GM18502 (cell line): ENCODE results near the gene IER5L.
"Not testable (repeated sequence)": the region's sequence is repeated elsewhere in the genome, so short reads cannot be mapped to it uniquely, and the experiment has no call there.

Experiments
- ATAC-seq: cut with Tn5 transposase; IDR thresholded peaks from one replicate; pipeline ENCODE4 v1.9.1; 2021; ENCODE audit warnings: mild to moderate bottlenecking; ENCODE audit not compliant: unreplicated experiment, poor library complexity

The IER5L gene

DNA sequence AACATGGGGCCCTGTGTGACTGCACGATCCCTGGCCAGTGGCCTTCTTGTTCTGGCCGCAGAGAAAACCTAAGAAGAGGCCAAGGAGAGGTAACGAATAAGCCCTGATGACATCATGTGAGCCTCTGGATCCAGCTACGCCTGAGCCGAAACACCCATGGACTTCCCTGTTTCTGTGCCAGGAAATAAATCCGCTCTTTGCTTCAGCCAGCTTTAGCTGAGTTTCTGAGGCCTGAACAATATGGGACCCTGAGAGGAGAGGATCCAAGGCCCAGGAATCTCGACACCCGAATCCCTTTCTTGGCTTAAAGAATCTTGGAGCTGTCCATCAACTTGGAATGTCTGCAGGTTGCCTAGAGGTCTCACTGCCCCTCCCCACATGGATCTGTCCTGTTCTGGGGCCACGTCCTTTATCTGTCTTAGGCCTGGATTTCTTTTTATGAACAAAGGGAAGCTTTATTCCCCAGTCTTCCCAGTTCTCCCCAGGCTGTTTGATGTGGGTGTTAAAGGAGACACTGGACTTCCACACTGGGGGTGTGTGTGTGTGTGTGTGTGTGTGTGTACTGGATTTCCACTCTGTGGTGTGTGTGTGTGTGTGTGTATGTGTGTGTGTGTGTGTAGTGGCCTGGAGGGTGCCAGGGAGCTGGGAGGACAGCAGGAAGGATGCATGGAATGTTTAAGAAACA, 13.7 kb downstream of the IER5L start:
- ATAC-seq, result no peak

DNA sequence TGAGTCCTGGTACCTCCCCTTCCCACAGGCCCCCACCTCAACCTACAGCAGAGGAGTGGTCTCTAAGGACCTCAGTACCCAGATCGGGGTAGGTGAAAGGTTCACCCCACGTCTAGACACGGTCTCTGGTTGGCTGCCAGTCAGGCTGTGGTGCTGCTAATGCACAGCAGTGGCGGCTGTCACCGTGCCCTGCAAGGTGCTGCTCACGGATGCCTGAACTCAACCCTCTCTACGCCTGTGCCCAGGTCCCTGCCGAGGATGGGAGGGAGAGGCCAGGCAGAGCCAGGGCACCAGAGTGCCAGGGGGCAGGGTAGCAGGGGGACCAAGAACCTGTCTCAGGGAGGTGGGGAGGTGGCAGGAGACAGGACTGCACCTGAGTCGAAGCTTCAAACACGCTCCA, 14.3 kb downstream of the IER5L start:
- ATAC-seq, result no peak

DNA sequence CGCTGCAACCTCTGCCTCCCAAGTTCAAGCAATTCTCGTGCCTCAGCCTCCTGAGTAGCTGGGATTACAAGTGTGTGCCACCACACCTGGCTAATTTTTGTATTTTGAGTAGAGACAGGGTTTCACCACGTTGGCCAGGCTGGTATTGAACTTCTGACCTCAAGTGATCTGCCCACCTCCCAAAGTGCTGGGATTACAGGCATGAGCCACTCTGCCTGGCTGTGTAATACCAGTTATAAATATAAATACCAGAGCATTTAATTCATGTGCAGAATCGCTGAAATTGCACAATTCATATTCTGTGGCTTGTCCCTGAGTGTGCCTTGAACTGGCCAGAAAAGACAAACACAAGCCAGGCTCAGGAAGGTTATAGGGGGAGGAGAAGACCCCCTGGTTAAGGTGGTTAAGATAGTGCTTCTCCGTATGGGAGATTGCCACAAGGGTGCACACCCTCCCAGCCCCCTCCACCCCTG, 14.8 kb downstream of the IER5L start:
- not testable (repeated sequence) for ATAC-seq

DNA sequence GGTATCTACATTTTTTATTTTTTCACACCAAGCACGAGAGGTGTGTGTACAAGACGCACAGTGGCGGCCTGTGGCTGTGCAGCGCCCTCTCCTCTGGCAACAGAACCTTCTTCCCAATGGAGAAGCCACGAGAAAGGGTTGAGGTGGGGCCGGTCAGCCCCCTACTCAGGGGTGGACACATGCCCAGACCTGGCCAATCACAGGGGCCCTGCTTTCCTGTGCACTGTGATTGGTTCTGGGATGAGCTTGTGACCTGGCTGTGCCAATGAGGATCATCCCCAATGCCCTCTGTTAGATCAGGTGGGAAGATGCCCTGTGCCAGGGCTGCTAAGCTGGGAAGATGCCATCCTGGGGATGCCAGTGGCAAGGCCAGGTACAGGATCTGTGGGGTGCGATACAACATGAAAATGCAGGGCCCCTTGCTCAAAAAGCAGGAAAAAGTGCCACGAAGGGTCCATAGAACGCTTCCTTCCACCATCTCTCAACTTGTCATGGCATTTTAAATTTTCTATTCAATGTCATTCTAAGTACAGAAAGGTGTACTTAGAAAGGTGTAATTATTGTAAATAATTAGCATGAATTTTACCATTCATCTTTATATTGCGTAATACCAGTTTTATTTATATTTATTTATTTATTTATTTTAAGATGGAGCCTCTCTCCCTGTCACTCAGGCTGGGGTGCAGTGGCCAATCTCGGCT, 15.4 kb downstream of the IER5L start:
- no peak for ATAC-seq

DNA sequence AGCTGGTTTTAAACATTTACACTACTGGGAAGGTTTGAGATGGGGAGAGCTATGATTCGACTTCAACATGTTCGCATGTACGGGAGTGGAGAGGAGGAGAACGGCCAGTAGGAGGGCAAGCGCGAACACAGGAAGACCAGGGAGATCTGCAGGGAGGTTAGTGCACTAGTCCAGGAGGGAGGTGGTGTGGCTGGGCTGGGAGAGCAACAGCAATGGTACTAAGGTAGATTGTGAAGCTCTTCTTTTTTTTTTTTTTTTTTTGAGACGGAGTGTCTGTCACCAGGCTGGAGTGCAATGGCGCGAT, 16.6 kb downstream of the IER5L start:
- ATAC-seq, result no peak

DNA sequence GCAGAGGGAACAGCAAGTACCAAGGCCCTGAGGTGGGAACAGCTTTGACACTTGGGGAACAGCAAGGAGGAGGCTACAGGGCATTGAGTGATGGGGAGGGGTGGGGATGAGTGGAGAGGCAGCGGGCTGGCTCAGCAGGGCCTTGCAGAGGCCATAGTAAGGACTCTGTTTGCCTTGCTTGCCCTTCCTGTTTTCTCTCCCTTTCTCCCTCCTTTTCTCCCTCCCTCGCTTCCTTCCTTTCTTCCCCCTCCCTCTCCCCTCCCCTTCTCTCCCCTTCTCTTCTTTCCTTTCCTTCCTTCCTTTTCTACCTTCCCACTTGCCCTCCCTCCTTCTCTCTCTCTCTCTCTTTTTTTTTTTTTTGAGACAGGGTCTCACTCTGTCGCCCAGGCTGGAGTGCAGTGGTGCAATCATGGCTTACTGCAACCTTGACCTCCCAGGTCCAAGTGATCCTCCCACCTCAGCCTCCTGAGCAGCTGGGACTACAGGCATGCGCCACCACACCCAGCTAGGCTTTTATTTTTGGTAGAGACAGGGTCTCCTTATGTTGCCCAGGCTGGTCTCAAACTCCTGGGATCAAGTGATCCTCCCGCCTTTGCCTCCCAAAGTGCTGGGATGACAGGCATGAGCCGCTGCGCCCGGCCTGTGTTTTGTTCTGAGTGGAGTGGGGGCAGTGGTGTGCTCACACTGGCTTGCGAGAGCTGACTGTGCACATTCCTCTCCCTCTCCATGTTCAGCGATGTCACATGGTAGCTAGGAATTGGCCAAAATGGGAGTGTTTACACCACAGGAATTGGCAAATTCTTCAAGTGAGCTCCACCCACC, 17.1 kb downstream of the IER5L start:
- ATAC-seq, result no peak

DNA sequence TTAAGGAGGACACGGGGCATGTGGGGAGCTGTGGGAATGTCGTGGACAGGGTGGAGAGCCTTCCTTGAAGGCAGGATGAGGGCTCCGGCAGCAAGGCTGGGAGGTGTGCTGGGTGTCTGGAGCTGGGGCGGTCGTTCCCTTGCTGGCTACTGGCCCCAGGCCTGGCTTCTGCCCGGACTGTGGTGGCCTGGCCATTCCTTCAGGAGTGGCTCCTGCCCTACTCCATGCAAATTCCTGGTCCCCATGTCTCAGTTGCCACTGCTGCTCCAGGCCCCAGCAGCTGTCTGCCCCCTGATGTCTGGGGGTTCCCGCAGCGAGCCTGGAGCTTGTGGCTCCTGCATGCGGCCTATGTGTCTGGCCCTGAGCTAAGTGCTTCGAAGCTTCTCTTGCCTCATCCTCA, 21.9 kb downstream of the IER5L start:
- ATAC-seq, result no peak

DNA sequence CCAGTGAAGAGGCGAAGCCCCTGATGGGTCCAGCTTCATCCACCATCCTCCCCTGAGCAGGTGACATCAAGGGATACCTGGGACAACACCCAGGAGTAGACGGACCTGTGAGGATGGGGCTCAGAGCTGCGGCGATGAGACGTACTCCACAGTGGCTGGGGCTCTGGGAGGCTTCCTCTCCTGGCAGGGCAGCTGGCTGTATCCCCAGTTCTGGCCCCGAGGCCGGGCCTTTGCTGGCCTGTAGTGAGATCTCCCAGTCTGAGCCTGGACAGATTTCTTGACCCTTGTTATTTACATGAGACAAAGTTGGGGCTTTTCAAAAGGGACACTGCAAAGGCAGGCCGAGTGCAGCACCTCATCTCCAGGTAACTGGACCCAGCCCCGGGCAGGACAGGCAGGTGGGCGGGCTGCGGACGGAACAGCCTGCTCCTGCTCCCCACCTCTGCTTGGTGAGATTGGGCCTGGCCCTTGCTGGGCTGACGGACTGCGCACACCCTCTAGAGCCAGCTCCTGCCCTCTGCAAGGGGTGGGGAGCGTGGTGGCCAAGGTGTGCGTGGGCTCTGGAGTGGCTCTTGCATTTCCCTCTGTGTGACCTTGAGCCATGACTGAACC, 23.1 kb downstream of the IER5L start:
- ATAC-seq, result no peak

DNA sequence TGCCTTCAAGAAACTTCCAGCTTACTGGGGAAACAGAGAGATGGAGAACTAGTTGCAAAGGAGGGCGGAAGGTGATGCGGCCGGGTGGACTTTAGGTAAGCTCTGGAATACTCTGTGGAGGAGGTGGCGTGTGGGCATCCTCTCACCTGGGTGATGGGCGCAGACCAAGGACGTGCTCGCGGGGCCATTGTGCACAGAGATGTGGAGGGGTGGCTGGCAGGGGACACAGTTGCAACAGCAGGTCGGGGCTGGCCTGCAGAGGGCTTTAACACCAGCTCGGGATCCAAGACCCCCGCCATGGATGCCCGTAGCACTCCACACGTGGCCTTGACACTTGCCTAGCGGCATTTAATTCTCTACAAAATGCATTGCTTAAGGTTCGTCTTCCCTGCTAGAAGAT, 26.6 kb downstream of the IER5L start:
- ATAC-seq, result no peak

DNA sequence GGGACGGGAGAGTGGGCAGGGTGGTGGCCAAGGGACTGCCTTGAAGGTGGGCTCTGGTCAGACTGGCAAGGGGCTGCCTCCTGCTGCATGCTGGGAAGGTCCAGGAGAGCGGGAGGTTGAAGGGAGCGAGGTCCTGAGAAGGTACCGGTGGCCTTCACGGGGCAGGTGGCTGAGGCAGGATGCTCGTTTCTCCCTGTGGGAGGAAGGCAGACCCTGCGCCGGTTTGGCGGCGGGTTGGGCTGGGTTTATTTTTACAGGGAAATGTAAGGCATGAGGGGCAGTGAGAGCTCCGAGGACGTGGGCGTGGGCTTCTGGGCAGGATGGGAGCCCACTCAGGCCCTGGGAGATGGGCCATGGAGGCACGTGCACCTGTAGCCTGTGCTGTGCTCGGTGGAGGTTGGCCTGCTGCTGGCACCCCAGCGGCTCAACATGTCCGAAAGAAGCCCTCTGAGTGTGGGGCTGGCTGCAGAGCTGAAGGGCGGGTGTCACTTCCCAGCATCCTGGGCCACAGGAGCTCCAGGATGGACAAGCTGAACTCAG, 27.3 kb downstream of the IER5L start:
- ATAC-seq, result no peak

DNA sequence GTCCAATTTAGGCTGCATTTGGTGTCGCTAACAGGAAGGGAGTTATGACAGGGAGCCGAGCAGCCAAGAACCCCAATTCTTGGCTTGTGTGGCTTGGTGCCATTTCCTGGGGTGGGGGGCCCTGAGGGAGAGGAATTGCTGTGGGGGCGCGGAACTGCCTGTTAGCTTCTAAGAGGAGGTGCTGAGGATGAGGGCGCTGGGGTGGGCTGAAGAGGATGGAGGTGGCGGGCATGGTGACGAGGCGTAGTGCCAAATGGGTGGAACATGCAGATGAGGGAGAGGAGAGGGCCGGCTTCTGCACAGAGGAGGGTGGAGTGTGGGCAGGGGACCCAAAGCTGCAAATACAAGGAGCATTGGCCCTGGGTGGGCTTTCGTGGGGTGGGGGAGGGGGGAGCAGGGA, 27.9 kb downstream of the IER5L start:
- no peak for ATAC-seq

DNA sequence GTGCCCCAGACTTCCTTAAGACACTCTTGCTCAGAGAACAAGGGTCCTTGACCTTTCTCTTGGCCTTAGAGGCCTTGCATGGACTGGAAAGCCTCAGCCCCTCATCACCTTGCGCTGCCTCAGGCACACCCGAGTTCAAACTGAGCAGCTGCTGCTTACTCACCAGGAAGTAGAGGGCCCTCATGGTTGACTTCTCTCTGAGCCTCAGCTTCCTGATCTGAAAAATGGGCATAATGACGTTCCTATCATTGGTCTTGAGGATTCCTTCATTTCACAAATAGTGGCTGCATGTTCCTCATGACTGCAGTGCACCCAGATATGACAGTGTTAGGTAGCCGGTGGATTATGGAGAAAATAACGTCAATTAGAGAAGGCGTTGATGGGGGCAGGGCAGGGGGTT, 28.6 kb downstream of the IER5L start:
- no peak for ATAC-seq

DNA sequence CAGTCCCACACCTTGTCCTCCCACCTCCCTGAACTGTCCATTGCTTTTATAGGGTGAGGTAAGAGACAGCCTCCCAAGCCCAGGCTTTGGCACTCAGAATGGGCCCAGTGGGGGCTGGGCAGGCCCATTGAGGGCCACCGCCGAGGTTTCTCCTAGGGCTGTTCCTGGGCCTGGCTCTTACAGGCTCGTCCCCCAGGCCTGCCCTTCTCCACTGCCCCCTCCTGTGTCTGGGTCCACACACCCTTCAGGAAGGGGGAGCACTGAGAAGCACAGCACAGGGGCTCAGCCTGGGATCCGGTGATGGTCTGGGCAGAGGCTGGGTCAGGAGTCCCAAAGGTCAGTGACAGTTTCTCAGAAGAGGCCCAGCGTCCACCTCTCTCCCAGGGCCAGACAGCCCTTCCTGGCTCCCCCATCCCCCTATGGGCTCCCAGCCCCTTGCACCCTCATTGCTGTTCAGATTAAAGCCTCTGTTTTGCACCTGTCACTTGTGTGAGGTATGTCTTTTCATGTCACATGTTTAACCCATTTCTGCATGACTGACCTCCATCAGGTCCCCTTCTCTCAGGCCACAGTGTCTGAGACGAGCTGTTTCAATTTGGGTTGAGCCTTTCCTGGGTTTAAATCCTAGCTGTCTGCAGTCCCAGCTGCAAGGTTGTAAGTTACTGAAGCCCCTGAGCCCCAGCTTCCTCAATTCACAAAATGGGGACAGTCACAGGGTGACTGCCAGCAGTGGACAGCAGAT, 29.4 kb downstream of the IER5L start:
- no peak for ATAC-seq

DNA sequence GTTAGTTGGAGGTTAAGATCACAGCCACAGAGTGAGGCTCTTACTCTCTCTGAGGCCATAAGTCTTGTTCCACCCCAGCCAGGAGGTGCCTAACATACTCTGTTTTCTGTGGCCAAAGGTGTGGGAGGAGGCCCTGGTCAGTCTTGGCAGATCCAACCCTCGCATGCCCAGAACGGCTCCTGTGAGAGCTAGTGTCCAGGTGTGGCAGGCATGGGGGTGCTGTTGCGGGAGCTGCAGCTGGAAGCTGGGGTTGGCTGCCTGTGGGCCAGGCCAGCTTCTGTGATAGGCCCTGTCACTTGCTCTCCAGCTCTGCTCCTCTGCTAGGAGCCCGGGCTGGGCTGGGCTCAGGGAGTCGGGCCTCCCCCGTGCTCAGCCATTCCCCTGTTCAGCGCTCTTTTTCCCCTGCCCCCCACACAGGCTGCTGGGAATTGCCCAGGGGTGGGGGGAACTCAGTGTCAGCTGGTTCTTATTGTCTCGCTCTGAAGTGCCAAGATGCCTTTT, 31.6 kb downstream of the IER5L start:
- ATAC-seq, result no peak

DNA sequence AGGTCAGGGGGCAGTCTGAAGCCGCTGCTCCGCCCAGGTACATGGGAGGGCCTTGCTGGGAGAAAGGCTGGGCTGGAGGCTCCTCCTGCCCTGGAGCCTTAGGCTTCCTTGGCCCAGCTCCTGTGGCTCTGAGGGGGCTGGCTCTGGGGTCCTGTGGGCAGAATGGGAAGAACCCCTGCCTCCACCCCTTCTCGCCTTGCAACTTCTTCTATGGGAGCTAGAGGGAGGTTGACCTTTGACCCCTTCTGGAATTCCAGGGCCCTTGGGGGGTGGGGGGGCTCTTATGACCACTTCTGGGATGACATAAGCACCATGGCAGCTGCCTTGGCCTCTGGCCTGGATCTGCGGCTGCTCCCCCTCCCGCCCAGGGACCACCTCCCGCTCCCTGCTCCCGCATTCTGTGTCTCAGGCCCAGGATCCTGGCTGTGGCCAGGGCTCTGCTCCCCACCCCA, 32.2 kb downstream of the IER5L start:
- no peak for ATAC-seq

DNA sequence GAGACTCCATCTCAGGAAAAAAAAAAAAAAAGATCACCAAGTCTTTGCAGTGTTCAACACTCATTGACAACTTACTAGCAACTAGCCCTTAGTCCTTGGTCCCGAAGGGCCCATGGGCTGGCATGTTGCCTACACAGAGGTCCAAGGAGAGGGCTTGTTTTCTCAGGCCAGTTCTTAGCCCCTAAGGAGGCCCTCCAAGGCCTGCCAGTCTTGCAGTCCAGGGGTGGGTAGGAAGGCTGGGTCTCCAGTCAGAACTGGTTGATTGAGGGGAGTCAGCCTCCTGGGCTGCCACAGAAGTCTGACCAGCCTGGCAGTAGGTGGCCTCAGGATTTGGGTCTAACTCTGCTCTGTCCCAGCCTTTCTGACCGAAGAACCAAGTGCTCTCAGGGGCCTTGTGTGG, 32.7 kb downstream of the IER5L start:
- no peak for ATAC-seq

DNA sequence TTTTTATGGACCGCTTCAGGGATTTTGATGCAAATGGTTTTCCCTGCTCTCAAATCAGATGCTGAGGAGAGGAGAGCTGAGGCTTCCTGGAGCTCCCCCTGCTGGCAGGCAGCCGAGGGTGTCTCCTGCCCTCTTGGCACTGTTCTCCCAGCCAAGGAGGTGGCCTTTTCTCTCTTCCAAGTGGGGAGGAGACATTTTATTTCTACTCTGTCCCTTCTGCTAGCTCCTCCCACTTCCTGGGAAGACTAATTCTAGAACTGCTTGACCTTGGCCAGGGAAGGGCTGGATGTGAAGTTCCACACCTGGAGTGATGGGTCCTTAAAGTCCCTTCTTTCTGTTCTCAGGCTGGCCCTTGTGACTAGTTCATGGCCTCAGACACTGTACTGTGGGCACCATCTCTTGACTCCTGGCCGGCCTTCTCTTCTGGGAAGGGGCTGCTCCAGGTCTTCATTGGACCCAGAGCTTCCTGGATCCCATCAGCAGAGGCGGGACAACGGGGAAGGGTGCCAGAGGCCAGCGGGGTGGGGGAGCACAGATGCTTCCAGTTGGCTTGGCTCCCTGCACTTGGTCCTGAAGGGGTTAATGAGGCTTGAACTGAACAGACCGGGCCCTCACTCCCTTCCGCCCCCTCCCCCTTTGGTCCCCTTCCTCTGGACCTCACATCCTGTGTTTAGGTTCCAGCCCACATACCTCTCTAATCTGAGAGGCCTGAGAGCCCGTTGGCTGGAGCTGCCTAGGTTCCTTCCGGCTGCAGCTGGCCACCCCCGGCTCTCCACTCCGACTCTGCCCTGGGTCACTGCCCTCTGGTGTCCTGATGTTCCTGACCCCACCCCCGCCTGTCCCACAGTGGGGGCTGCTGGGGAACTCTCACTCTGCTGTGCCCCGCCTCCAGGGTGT, 34.8 kb downstream of the IER5L start:
- ATAC-seq, result no peak

DNA sequence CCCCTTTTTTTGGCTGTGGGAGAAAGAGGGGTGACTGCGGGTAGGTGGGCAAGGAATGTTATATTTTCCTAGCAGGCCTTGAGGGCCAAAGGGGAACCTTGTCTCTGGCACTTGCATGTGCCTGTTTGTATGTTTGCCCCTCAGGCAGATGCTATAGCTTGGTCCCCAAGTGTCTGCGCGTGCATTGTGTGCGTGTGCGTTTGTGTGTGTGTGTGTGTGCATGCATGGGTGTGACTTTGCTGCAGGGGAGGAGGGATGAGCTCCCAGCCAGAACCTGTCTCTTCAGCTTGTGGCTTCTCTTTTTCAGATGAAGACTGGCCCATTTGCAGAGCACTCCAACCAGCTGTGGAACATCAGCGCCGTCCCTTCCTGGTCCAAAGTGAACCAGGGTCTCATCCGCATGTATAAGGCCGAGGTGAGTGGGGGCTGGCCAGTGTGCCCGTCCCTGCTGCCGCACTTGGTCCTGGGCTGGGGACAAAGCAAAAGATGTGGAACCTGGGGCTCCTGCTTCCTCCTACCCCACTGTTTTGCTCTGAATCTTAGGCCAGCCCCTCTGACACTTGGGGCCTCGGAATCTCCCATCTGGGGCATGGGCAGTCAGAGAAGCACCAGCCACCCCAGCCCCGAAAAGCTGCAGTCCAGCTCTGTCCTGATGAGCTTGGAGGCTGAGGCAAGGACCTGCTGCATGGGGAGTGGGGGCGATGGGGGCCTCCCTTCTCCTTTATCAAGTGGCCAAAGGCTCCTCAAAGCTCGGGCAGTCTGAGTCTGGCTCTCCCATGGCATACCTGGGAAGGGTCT, 35.7 kb downstream of the IER5L start:
- no peak for ATAC-seq
